Activated T-helper 2 cell treated with anti-CD3 and anti-CD28 coated beads, Interferon-gamma antibody, Interleukin-2, Interleukin-4, amounts not matched to agents 10 μg/mL and 5 μg/mL and 100 μg/mL, durations not matched to agents 14 hours and 24 hours and 36 hours (primary cell): ENCODE results near the gene SLC3A2. TPM values are rescaled to one million over a fixed set of nuclear protein-coding genes. Genes with fewer than 3 reads are reported as not detected.
"Not testable (repeated sequence)": the region's sequence is repeated elsewhere in the genome, so short reads cannot be mapped to it uniquely, and the experiment has no call there.

Source experiments
- DNase-seq: peaks from one replicate; pipeline ENCODE4 v3.0.0; 2021; ENCODE audit warnings: low spot score
- H3K27ac Mint-ChIP-seq: one replicate; pipeline ENCODE4 v1.8.0; 2021; ENCODE audit warnings: mixed read lengths
- H3K27me3 Mint-ChIP-seq: one replicate; pipeline ENCODE4 v1.8.0; 2021; ENCODE audit warnings: low read depth, mixed read lengths
- H3K36me3 Mint-ChIP-seq: one replicate; pipeline ENCODE4 v1.8.0; 2021; ENCODE audit warnings: low read depth, mixed read lengths
- H3K4me1 Mint-ChIP-seq: one replicate; pipeline ENCODE4 v1.8.0; 2021; ENCODE audit warnings: low read depth, mixed read lengths
- H3K4me3 Mint-ChIP-seq: one replicate; pipeline ENCODE4 v1.8.0; 2021; ENCODE audit warnings: low read depth, mild to moderate bottlenecking, moderate library complexity, mixed read lengths
- H3K9me3 Mint-ChIP-seq: one replicate; pipeline ENCODE4 v1.8.0; 2021; ENCODE audit warnings: mixed read lengths
- intact Hi-C: fragments of 100-400 bp; cut with micrococcal nuclease; formaldehyde crosslinking; loops from one replicate; pipeline ENCODE4 v1.15.1; 2023
- total RNA-seq: library from RNA; stranded (reverse); gene quantifications from 2 replicates; pipeline ENCODE4 v1.2.3, GENCODE V29; 2022

Gene SLC3A2
- total RNA-seq, 1 donor from 2014 or later: 286 TPM

GRCh38 chr11:62934496-62934785 is 53.7 kb downstream of the SLC3A2 start:
- Mint-ChIP-seq H3K36me3 (no peaks in the 10 kb centered on the region), H3K27me3 (peaks cover 23% of the 10 kb centered on the region), H3K27ac (no peak overlapping the region), H3K4me3 (no peak overlapping the region), H3K4me1 (peaks cover 8% of the 10 kb centered on the region), H3K9me3 (peaks cover 9% of the 10 kb centered on the region)
- intact Hi-C loops: no loop called here
- no peak for DNase-seq

DNA sequence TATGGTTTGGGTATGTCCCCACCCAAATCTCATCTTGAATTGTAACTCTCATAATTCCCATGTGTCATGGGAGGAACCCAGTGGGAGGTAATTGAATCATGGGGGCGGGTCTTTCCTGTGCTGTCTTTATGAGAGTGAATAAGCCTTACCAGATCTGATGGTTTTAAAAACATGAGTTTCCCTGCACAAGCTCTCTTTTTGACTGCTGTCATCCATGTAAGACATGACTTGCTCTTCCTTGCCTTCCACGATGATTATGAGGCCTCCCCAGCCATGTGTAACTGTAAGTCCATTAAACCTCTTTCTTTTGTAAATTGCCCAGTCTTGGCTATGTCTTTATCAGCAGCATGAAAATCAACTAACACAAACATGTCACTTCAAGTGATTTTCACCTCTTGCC is 56.8 kb downstream of the SLC3A2 start:
- H3K4me3 Mint-ChIP-seq, H3K27me3 Mint-ChIP-seq, DNase-seq, H3K36me3 Mint-ChIP-seq, H3K4me1 Mint-ChIP-seq, H3K9me3 Mint-ChIP-seq, intact Hi-C loops, H3K27ac Mint-ChIP-seq: not testable (repeated sequence)

Other genes with a start within 250 kb of the SLC3A2 start
- gene GANAB, start 234.3 kb upstream of the SLC3A2 start, total RNA-seq: 274 and 279 TPM in 2 replicates
- gene INTS5, start 227.6 kb upstream of the SLC3A2 start, total RNA-seq: 35.2 and 35.7 TPM in 2 replicates
- gene C11orf98, start 215.7 kb upstream of the SLC3A2 start, total RNA-seq: 118 and 130 TPM in 2 replicates
- gene CSKMT, start 215.6 kb upstream of the SLC3A2 start, total RNA-seq: 45.4 and 47.2 TPM in 2 replicates
- 8.0 and 9.5 TPM in 2 replicates for gene UQCC3, start 209.2 kb upstream of the SLC3A2 start, total RNA-seq
- 21.4 and 21.7 TPM in 2 replicates for gene LBHD1, start 208.6 kb upstream of the SLC3A2 start, total RNA-seq
- 119 and 127 TPM in 2 replicates for gene UBXN1, start 201.8 kb upstream of the SLC3A2 start, total RNA-seq
- 0.18 and 0.23 TPM in 2 replicates for gene LRRN4CL, start 191.4 kb upstream of the SLC3A2 start, total RNA-seq
- gene BSCL2, start 173.5 kb upstream of the SLC3A2 start, total RNA-seq: 28.7 and 32.8 TPM in 2 replicates
- gene GNG3, start 173.2 kb upstream of the SLC3A2 start, total RNA-seq: not detected in 2 replicates
- 62.6 and 63.5 TPM in 2 replicates for gene HNRNPUL2, start 153.4 kb upstream of the SLC3A2 start, total RNA-seq
- gene TTC9C, start 152.4 kb upstream of the SLC3A2 start, total RNA-seq: 35.4 and 39.4 TPM in 2 replicates
- gene ZBTB3, start 126.7 kb upstream of the SLC3A2 start, total RNA-seq: 7.3 and 9.3 TPM in 2 replicates
- gene POLR2G, start 119.3 kb upstream of the SLC3A2 start, total RNA-seq: 122 and 128 TPM in 2 replicates
- 17.6 and 21.0 TPM in 2 replicates for gene TAF6L, start 109.5 kb upstream of the SLC3A2 start, total RNA-seq
- gene TMEM179B, start 93.5 kb upstream of the SLC3A2 start, total RNA-seq: 34.6 and 35.9 TPM in 2 replicates
- 13.4 and 14.0 TPM in 2 replicates for gene TMEM223, start 88.9 kb upstream of the SLC3A2 start, total RNA-seq
- 134 and 139 TPM in 2 replicates for gene NXF1, start 75.5 kb upstream of the SLC3A2 start, total RNA-seq
- gene STX5, start 48.8 kb upstream of the SLC3A2 start, total RNA-seq: 37.4 and 41.9 TPM in 2 replicates
- gene TEX54, start 48.1 kb upstream of the SLC3A2 start, total RNA-seq: 1.2 TPM in 1 of 2 replicates, not detected in the other
- 109 and 112 TPM in 2 replicates for gene WDR74, start 41.3 kb upstream of the SLC3A2 start, total RNA-seq
- not detected in 2 replicates for gene CHRM1, start 40.5 kb downstream of the SLC3A2 start, total RNA-seq
- not detected in 2 replicates for gene SLC22A6, start 104.1 kb downstream of the SLC3A2 start, total RNA-seq
- gene SLC22A8, start 134.9 kb downstream of the SLC3A2 start, total RNA-seq: not detected in 2 replicates